MM.1S (cell line): ENCODE measurements around the gene EED.

Experiments used
- EZH2 ChIP-seq: fragments of 300-600 bp; sonication (generic); optimal IDR thresholded peaks from 2 replicates; pipeline ENCODE3; 2017; ENCODE audit warnings: low read depth, mild to moderate bottlenecking, antibody characterized with exemption, low read length, mixed read lengths
- EZH2phosphoT487 ChIP-seq: fragments of 300-600 bp; sonication (generic); IDR thresholded peaks from 2 replicates; pipeline ENCODE4 v1.6.1; 2018; ENCODE audit warnings: antibody characterized with exemption, low read length
- TF ChIP-seq, protein P1 (sequence below): fragments of 300-600 bp; sonication (generic); IDR thresholded peaks from 2 replicates; pipeline ENCODE4 v1.5.1; 2016; ENCODE audit warnings: antibody characterized with exemption, low read length, mixed read lengths

DNA sequence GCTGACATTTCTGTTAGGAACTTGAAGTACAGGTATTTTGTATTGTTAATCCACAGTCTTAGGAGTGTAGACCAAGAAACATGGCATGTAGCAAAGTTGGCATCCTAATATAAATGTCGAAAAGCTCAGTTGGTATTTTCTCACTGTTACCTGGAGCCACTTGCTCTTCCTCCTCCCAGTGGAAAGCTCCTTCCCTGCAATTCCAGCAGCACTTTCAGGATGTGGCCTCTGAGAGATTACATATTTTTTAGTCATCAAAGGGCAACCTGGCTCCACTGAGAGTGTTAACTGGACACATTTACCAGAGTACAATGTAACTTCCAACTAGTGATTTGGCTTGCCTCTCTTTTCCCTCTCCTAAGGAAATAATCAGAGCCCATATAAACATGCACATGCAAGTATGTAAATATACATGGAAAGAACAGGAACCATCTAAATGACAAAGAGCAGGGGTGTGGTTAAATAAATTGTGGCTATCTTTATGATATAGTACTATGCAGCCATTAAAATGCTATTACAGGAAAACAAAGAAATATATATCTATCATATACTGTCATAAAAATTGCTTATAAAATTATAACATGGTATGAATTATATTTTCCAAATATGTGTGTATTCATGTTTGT is 14.3 kb upstream of the EED start:
- TF ChIP-seq EZH2 = no peak
- TF ChIP-seq, protein P1, sequence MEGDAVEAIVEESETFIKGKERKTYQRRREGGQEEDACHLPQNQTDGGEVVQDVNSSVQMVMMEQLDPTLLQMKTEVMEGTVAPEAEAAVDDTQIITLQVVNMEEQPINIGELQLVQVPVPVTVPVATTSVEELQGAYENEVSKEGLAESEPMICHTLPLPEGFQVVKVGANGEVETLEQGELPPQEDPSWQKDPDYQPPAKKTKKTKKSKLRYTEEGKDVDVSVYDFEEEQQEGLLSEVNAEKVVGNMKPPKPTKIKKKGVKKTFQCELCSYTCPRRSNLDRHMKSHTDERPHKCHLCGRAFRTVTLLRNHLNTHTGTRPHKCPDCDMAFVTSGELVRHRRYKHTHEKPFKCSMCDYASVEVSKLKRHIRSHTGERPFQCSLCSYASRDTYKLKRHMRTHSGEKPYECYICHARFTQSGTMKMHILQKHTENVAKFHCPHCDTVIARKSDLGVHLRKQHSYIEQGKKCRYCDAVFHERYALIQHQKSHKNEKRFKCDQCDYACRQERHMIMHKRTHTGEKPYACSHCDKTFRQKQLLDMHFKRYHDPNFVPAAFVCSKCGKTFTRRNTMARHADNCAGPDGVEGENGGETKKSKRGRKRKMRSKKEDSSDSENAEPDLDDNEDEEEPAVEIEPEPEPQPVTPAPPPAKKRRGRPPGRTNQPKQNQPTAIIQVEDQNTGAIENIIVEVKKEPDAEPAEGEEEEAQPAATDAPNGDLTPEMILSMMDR = no peak
- TF ChIP-seq EZH2phosphoT487 = no peak
